AG10803 (cell line): ENCODE results near the gene CYB5R4.

Experiments used
- DNase-seq: peaks from one replicate; pipeline ENCODE4 v3.0.0; 2010; ENCODE audit warnings: low read depth
- H3K4me3 ChIP-seq: 2 replicates; pipeline ENCODE4 v1.5.1; 2011; ENCODE audit warnings: mild to moderate bottlenecking, low read length, control low read depth
- TF ChIP-seq, protein P1 (sequence below): conservative IDR thresholded peaks from 2 replicates; pipeline ENCODE4 v1.5.1; 2011; ENCODE audit warnings: mild to moderate bottlenecking, low read length, control low read depth, inconsistent platforms

CYB5R4 gene

DNA sequence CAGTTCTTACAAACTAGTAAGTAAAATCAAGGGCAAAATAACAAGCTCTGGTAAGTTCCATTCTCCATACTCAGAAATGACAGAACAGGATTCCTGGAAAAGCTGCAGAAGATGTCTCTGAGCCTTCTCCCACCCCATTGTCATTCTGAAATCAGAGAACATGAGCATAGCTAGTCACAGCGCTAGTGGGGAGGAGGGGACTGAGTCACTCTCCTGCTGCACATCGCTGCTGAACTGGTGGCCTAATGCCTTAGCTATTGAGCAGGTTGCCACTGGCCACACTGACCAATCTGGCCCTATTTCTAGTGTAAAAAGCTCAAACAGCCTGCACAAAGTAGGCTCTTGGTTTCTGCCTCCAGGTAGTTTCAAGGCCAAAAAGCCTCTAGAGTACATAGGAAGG lies 32.4 kb upstream of the CYB5R4 start:
- H3K4me3 ChIP-seq, result no peak overlapping the region
- TF ChIP-seq, protein P1, sequence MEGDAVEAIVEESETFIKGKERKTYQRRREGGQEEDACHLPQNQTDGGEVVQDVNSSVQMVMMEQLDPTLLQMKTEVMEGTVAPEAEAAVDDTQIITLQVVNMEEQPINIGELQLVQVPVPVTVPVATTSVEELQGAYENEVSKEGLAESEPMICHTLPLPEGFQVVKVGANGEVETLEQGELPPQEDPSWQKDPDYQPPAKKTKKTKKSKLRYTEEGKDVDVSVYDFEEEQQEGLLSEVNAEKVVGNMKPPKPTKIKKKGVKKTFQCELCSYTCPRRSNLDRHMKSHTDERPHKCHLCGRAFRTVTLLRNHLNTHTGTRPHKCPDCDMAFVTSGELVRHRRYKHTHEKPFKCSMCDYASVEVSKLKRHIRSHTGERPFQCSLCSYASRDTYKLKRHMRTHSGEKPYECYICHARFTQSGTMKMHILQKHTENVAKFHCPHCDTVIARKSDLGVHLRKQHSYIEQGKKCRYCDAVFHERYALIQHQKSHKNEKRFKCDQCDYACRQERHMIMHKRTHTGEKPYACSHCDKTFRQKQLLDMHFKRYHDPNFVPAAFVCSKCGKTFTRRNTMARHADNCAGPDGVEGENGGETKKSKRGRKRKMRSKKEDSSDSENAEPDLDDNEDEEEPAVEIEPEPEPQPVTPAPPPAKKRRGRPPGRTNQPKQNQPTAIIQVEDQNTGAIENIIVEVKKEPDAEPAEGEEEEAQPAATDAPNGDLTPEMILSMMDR, result no peak
- no peak for DNase-seq

DNA sequence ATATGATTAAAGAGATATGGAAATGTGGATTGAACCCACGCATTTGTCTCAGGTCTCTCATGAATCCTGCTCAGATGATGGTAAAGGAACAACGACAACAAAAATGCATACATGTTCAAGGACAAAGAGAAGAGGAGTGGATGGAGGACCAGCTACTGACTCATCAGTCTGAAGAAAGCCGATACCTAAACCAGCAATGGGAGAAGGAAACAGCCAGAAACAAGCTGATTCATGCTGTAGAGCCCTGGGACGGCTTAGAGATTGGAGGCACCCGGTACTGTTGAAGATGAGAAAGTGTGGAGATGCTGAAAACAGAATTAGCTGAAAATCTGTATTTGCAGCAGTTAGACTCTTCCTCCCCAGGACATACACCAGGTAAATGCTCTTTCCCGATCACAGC lies 20.8 kb upstream of the CYB5R4 start:
- no peak for DNase-seq
- no peak overlapping the region for H3K4me3 ChIP-seq
- TF ChIP-seq, protein P1, result no peak

DNA sequence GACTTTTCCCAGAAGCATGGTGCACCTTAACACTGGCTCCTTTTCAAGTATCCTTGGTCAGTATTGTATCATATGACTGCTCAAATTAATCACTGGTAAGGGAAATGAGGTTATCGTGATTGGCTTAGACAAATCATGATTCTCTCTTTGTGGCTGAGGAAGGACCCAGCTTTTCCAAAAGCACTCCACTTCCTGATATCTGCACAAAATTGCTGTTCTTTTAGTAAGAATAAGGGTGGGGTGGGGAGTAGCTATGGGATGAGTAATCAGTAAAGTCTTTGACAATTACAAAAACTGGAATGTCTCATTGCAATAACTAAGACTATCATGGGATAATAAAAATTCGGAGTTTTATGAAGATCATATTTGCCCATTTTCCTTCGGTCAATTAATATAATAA lies 15.3 kb upstream of the CYB5R4 start:
- no peak for DNase-seq
- TF ChIP-seq, protein P1, result no peak
- no peak overlapping the region for H3K4me3 ChIP-seq

DNA sequence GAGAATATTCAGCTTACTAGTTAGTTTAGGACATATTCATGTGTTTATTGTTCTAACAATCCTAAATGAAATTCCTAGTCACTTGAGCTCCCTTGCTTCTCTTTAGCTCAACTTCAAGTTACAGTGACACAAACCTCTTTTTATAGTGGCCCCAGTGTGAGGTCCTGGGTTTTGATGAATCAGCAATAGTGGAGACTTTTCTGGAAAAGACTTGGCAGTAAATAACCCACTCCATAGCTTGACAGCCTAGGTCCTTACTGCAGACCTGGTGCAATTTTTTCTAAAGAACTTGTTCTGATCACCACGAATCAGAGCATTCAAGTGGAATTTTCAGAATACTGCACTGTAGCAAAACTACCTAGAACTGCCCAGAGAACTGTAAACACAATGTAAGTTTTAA lies 13.2 kb upstream of the CYB5R4 start:
- TF ChIP-seq, protein P1, result no peak
- DNase-seq, result no peak
- H3K4me3 ChIP-seq, result no peak overlapping the region

DNA sequence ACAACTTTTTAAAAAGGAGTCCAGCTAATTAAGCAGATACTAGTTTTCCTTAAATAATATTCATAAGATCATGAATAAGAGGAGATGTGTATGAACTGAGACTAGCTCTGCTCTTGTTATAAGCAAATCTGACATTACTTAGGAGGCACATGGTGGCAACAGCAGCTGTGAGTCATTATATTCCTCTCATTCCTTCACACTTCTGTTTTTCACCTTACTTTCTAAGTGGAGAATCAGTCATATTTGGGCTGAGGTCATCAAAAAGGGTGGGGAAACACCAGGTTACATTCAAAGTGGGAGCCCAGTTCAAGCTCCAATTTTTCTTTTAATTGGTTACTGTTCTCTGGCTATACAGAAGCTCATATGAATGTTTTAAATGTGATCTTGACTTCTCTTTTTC lies 12.3 kb upstream of the CYB5R4 start:
- TF ChIP-seq, protein P1, result no peak
- no peak overlapping the region for H3K4me3 ChIP-seq
- DNase-seq, result no peak

DNA sequence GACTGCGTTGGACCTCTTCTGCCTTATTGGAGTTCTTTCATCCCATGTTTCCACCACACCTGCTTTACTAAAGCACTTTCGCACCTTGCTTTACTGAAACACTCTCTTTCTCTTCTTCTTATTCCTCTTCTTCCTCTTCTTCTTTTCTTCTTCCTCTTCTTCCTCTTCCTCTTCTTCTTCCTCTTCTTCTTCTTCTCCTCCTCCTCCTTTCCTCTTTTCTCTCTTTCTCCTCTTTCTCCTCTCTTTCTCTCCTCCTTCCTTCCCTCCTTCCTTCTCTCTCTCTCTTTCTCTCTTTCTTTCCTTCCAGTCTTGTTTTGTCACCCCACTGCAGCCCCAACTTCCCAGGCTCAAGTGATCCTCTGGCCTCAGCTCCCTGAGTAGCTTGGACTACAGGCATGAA lies 10.4 kb upstream of the CYB5R4 start:
- no peak overlapping the region for H3K4me3 ChIP-seq
- no peak for DNase-seq
- TF ChIP-seq, protein P1, result no peak

DNA sequence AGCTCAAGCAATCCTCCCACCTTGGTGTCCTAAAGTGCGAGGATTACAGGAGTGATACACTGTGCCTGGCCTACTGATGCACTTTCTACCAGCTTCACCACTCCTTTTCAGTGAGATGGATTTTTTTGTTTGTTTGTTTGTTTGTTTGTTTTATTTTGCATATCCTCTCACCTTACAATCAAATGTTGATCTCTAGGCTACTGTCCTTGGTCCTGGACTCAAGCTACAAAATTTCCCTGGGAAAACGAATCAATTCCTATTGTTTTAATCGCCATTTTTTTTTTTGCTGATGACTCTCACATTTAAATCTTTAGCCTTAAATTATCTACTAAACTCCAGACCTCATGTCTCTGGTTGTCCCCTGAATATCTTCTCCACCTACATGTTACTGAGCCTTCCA lies 9.9 kb upstream of the CYB5R4 start:
- no peak overlapping the region for H3K4me3 ChIP-seq
- no peak for DNase-seq
- TF ChIP-seq, protein P1, result no peak
